H9 (cell line): ENCODE measurements around the gene RAPSN. TPM values are rescaled to one million over a fixed set of nuclear protein-coding genes. Genes with fewer than 3 reads are reported as not detected.
A peak's percentile ranks its signal among the peaks of the same experiment; 100 is the strongest.

Experiments
- DNase-seq: peaks from one replicate; pipeline ENCODE4 v3.0.0-alpha.2; 2017
- H2AFZ ChIP-seq: one replicate; pipeline ENCODE4 v1.6.1; 2013; ENCODE audit warnings: mild to moderate bottlenecking, low read length, control low read depth, moderate library complexity
- H2AK5ac ChIP-seq: 2 replicates; pipeline ENCODE4 v1.6.1; 2013; ENCODE audit warnings: low read length, control low read depth, mixed read lengths; ENCODE audit not compliant: insufficient read length
- H2BK120ac ChIP-seq: one replicate; pipeline ENCODE4 v1.6.1; 2013; ENCODE audit warnings: low read depth, mild to moderate bottlenecking, low read length, control low read depth, inconsistent platforms; ENCODE audit not compliant: poor library complexity, severe bottlenecking
- H2BK12ac ChIP-seq: 2 replicates; pipeline ENCODE4 v1.6.1; 2013; ENCODE audit warnings: low read length, control low read depth, mixed read lengths, low read depth; ENCODE audit not compliant: insufficient read length
- H2BK15ac ChIP-seq: 2 replicates; pipeline ENCODE4 v1.6.1; 2013; ENCODE audit warnings: low read depth, low read length, control low read depth
- H2BK20ac ChIP-seq: one replicate; pipeline ENCODE4 v1.6.1; 2013; ENCODE audit warnings: low read depth, mild to moderate bottlenecking, low read length, control low read depth, inconsistent platforms; ENCODE audit not compliant: poor library complexity, severe bottlenecking
- H2BK5ac ChIP-seq: 2 replicates; pipeline ENCODE4 v1.6.1; 2013; ENCODE audit warnings: low read length, control low read depth, mixed read lengths; ENCODE audit not compliant: insufficient read length
- H3K14ac ChIP-seq: 2 replicates; pipeline ENCODE4 v1.6.1; 2013; ENCODE audit warnings: low read length, control low read depth; ENCODE audit not compliant: insufficient read depth
- H3K18ac ChIP-seq: 2 replicates; pipeline ENCODE4 v1.6.1; 2013; ENCODE audit warnings: low read depth, mild to moderate bottlenecking, mixed read lengths, low read length, control low read depth; ENCODE audit not compliant: insufficient read length
- H3K23ac ChIP-seq: 2 replicates; pipeline ENCODE4 v1.6.1; 2013; ENCODE audit warnings: low read length, control low read depth, mixed read lengths, low read depth; ENCODE audit not compliant: insufficient read length
- H3K23me2 ChIP-seq: 2 replicates; pipeline ENCODE4 v1.6.1; 2013; ENCODE audit warnings: low read depth, mild to moderate bottlenecking, mixed read lengths, low read length, control low read depth; ENCODE audit not compliant: insufficient read length, poor library complexity, severe bottlenecking
- H3K27ac ChIP-seq: 2 replicates; pipeline ENCODE4 v1.5.1; 2013; ENCODE audit warnings: low read length, control low read depth, mixed read lengths, low read depth; ENCODE audit not compliant: insufficient read length
- H3K27me3 ChIP-seq: 2 replicates; pipeline ENCODE4 v1.6.1; 2013; ENCODE audit warnings: low read length, control low read depth, inconsistent platforms; ENCODE audit not compliant: insufficient read depth
- H3K4ac ChIP-seq: 2 replicates; pipeline ENCODE4 v1.6.1; 2013; ENCODE audit warnings: low read depth, mild to moderate bottlenecking, control low read depth, inconsistent platforms, low read length, moderate library complexity
- H3K4me1 ChIP-seq: 2 replicates; pipeline ENCODE4 v1.6.1; 2013; ENCODE audit warnings: low read length, control low read depth, inconsistent platforms; ENCODE audit not compliant: insufficient read depth
- H3K4me2 ChIP-seq: 2 replicates; pipeline ENCODE4 v1.6.1; 2013; ENCODE audit warnings: low read length, control low read depth, mixed read lengths; ENCODE audit not compliant: insufficient read length, insufficient read depth
- H3K56ac ChIP-seq: 2 replicates; pipeline ENCODE4 v1.6.1; 2013; ENCODE audit warnings: low read depth, mild to moderate bottlenecking, mixed read lengths, low read length, control low read depth; ENCODE audit not compliant: insufficient read length
- H3K79me1 ChIP-seq: 2 replicates; pipeline ENCODE4 v1.6.1; 2013; ENCODE audit warnings: low read depth, mild to moderate bottlenecking, moderate library complexity, low read length, control low read depth, inconsistent platforms; ENCODE audit not compliant: insufficient read depth, poor library complexity, severe bottlenecking
- H3K79me2 ChIP-seq: 2 replicates; pipeline ENCODE4 v1.6.1; 2013; ENCODE audit warnings: low read length, control low read depth, inconsistent platforms; ENCODE audit not compliant: insufficient read depth
- H3K9ac ChIP-seq: 2 replicates; pipeline ENCODE4 v1.6.1; 2013; ENCODE audit warnings: low read length, control low read depth, mixed read lengths; ENCODE audit not compliant: insufficient read length; ENCODE audit errors: extremely low read depth
- H3K9me3 ChIP-seq: one replicate; pipeline ENCODE4 v1.6.1; 2013; ENCODE audit warnings: low read depth, low read length, inconsistent platforms; ENCODE audit not compliant: control insufficient read depth
- H3T11ph ChIP-seq: one replicate; pipeline ENCODE4 v1.6.1; 2013; ENCODE audit warnings: mild to moderate bottlenecking, low read length, control low read depth, inconsistent platforms
- H4K20me1 ChIP-seq: one replicate; pipeline ENCODE4 v1.6.1; 2013; ENCODE audit not compliant: control insufficient read depth, insufficient read length, insufficient read depth
- H4K5ac ChIP-seq: 2 replicates; pipeline ENCODE4 v1.6.1; 2013; ENCODE audit warnings: low read depth, mild to moderate bottlenecking, mixed read lengths, low read length, control low read depth; ENCODE audit not compliant: insufficient read length
- H4K8ac ChIP-seq: replicated peaks from 2 replicates; pipeline ENCODE4 v1.6.1; 2013; ENCODE audit warnings: low read length, control low read depth, mixed read lengths, low read depth; ENCODE audit not compliant: insufficient read length
- H4K91ac ChIP-seq: 2 replicates; pipeline ENCODE4 v1.6.1; 2013; ENCODE audit warnings: low read depth, mild to moderate bottlenecking, moderate library complexity, mixed read lengths, low read length, control low read depth; ENCODE audit not compliant: insufficient read length
- H3K27ac Mint-ChIP-seq, 3 experiments: 2 replicates in 2 of 3; 3 replicates in 1 of 3; pipeline ENCODE4 v1.8.0; 2020 to 2021; ENCODE audit warnings: mixed read lengths in 3 of 3, mild to moderate bottlenecking in 1 of 3, moderate library complexity in 1 of 3
- H3K27me3 Mint-ChIP-seq: 2 replicates; pipeline ENCODE4 v1.8.0; 2021; ENCODE audit warnings: low read depth, mild to moderate bottlenecking, moderate library complexity, mixed read lengths
- H3K36me3 Mint-ChIP-seq, 3 experiments: 2 replicates in 2 of 3; 3 replicates in 1 of 3; pipeline ENCODE4 v1.8.0; 2020 to 2021; ENCODE audit warnings: low read depth in 3 of 3, mixed read lengths in 3 of 3; ENCODE audit not compliant: insufficient read depth in 1 of 3
- H3K4me1 Mint-ChIP-seq, 2 experiments: 2 replicates each; pipeline ENCODE4 v1.8.0; 2020; ENCODE audit warnings: mixed read lengths in 2 of 2
- H3K4me3 Mint-ChIP-seq, 2 experiments: 2 replicates in 1 of 2; 3 replicates in 1 of 2; pipeline ENCODE4 v1.8.0; 2020 to 2021; ENCODE audit warnings: mild to moderate bottlenecking in 2 of 2, mixed read lengths in 2 of 2, moderate library complexity in 1 of 2
- H3K9me3 Mint-ChIP-seq, 2 experiments: 2 replicates in 1 of 2; 3 replicates in 1 of 2; pipeline ENCODE4 v1.8.0; 2020; ENCODE audit warnings: mild to moderate bottlenecking in 2 of 2, mixed read lengths in 2 of 2, moderate library complexity in 1 of 2
- WGBS: extraction: QIAGEN DNeasy Blood & Tissue Kit; methylation state at CpG from one replicate; pipeline ENCODE4 v1.1.7; 2013; ENCODE audit warnings: missing lambda C conversion rate, low lambda C conversion rate, mixed read lengths; ENCODE audit not compliant: insufficient read length; ENCODE audit errors: extremely low coverage; 5-methylcytosine and 5-hydroxymethylcytosine counted together
- total RNA-seq: library from RNA; stranded (reverse); gene quantifications from 2 replicates; pipeline ENCODE4 v1.2.1, GENCODE V29; 2021
- TF ChIP-seq, protein P1 (sequence below): fragments of 200-600 bp; sonication (generic); conservative IDR thresholded peaks from 3 replicates; pipeline ENCODE4 v1.8.0; 2021; ENCODE audit warnings: antibody characterized with exemption, mild to moderate bottlenecking

Gene RAPSN
- total RNA-seq, 1 experiment from 2014 or later: 0.48 TPM

DNA sequence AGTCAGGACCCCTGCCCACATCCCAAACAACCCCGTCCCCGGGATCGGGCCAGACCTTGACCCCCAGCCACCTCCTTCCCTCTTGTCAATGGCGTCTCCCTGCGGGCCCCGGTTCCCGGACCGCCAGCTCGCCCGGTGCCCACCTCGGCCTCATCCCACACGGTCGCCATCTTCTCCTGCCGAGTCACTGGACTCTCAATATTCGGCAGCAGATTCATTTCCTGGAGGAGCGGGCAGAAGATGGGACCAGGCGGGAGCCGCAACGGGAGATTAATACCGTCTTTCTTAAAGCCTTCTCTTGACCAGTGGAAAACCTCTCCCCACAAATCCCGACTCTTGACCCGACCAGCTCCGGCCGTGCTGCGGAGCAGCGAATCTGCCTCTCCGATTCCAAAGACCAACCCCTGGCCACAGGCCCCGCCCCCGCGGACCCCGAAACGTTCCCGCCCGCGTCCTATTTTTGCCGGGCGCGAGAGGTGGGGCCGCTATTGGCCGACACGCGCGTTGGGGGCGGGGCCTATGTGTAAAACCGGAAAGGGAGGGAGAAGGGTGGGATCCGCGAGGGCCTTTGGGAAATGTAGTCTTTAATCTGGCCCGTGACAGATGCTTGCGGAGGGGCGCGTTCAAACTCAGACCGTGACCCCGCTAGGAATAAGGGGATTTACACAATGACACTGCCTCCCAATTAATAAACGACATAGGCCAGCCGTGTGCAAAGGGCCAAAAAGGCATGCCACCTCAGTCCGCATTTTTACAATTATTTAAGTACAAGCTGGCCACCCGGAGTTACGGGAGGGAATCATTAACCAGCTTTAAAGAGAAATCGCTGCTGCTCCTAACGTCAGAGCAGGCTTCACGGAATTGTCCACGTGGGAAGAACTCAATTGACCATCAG is 22.6 kb downstream of the RAPSN start, which contains the start of gene PSMC3:
Gene PSMC3 (minus strand): TSS at position 378 of the 895 bp plus-strand sequence. CDS start 160 bp downstream, at position 218.
- Histone ChIP-seq H2BK20ac (no peak within 1 kb of the TSS), H4K5ac (peak within 1 kb of the TSS; percentile 96), H4K8ac (no peak within 1 kb of the TSS), H3K14ac (peak within 1 kb of the TSS; percentile 94), H3K27ac (no peak within 1 kb of the TSS), H3K23ac (no peak within 1 kb of the TSS), H3K4me1 (peaks cover 3% of the 10 kb centered on the region; the same call in 1 of the 2 replicates), H3K56ac (no peak within 1 kb of the TSS), H2BK5ac (no peak within 1 kb of the TSS), H3K4ac (no peak within 1 kb of the TSS; the same call in none of the 2 replicates), H3T11ph (peak within 1 kb of the TSS; percentile 90), H2BK12ac (no peak within 1 kb of the TSS), H2BK120ac (no peak within 1 kb of the TSS), H3K4me2 (peak within 1 kb of the TSS; percentile 91), H3K23me2 (peaks cover 7% of the 10 kb centered on the region), H3K9ac (peak within 1 kb of the TSS; percentile 90), H3K79me2 (no peaks in the 10 kb centered on the region; the same call in 1 of the 2 replicates), H3K9me3 (no peaks in the 10 kb centered on the region), H3K79me1 (peaks cover 9% of the 10 kb centered on the region), H4K91ac (no peak within 1 kb of the TSS), H2AFZ (peak within 1 kb of the TSS; percentile 27), H4K20me1 (peaks cover 3% of the 10 kb centered on the region), H3K27me3 (no peaks in the 10 kb centered on the region), H3K18ac (peak within 1 kb of the TSS; percentile 98), H2BK15ac (no peak within 1 kb of the TSS), H2AK5ac (no peak within 1 kb of the TSS)
- H3K27ac Mint-ChIP-seq: peak within 1 kb of the TSS; percentile 100
- TF ChIP-seq, protein P1, sequence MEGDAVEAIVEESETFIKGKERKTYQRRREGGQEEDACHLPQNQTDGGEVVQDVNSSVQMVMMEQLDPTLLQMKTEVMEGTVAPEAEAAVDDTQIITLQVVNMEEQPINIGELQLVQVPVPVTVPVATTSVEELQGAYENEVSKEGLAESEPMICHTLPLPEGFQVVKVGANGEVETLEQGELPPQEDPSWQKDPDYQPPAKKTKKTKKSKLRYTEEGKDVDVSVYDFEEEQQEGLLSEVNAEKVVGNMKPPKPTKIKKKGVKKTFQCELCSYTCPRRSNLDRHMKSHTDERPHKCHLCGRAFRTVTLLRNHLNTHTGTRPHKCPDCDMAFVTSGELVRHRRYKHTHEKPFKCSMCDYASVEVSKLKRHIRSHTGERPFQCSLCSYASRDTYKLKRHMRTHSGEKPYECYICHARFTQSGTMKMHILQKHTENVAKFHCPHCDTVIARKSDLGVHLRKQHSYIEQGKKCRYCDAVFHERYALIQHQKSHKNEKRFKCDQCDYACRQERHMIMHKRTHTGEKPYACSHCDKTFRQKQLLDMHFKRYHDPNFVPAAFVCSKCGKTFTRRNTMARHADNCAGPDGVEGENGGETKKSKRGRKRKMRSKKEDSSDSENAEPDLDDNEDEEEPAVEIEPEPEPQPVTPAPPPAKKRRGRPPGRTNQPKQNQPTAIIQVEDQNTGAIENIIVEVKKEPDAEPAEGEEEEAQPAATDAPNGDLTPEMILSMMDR: no peak
- H3K4me3 Mint-ChIP-seq: peak within 1 kb of the TSS; percentile 98 to 99
- peak; percentile 95 for DNase-seq
- H3K4me1 Mint-ChIP-seq: peaks cover 9 to 11% of the 10 kb centered on the region in 2 experiments
- H3K27me3 Mint-ChIP-seq: no peaks in the 10 kb centered on the region
- peaks cover 29 to 46% (median 46%) of the 10 kb centered on the region in 3 experiments; a peak in 6 of 7 replicates for H3K36me3 Mint-ChIP-seq
- WGBS: no CpG with 5 or more reads among the region's 62 CpGs
- H3K9me3 Mint-ChIP-seq: peaks cover 0 to 3% of the 10 kb centered on the region in 2 experiments; a peak in 2 of 5 replicates
